Measurements from ENCODE around the gene RBM17.
"Not testable (repeated sequence)": the region's sequence is repeated elsewhere in the genome, so short reads cannot be mapped to it uniquely, and the experiment has no call there.

The RBM17 gene

GRCh38 chr10:6056411-6057135 lies 32.3 kb upstream of the RBM17 start:
- DNase-seq = no peak

GRCh38 chr10:6058682-6059475 lies 30.0 kb upstream of the RBM17 start:
- DNase-seq = peak in 1 of 5 experiments; percentile 76

- DNase-seq = no peak
Observed at GRCh38 chr10:6059506-6059905, 29.3 kb upstream of the RBM17 start.

DNA sequence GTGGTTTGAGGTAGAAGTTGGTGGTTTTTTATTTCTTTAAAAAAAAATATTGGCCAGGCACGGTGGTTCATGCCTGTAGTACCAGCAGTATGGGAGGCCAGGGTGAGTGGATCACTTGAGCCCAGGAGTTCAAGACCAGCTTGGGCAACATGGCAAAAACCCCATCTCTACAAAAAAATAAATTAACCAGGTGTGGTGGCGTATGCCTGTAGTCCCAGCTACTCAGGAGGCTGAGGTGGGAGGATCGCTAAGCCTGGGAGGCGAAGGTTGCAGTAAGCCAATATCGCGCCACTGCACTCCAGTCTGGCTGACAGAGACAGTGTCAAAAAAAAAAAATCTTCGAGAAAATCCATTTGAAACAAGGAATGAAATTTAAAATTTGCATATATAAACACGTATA lies 27.8 kb upstream of the RBM17 start:
- peak in 1 of 5 experiments; percentile 56 for DNase-seq

DNA sequence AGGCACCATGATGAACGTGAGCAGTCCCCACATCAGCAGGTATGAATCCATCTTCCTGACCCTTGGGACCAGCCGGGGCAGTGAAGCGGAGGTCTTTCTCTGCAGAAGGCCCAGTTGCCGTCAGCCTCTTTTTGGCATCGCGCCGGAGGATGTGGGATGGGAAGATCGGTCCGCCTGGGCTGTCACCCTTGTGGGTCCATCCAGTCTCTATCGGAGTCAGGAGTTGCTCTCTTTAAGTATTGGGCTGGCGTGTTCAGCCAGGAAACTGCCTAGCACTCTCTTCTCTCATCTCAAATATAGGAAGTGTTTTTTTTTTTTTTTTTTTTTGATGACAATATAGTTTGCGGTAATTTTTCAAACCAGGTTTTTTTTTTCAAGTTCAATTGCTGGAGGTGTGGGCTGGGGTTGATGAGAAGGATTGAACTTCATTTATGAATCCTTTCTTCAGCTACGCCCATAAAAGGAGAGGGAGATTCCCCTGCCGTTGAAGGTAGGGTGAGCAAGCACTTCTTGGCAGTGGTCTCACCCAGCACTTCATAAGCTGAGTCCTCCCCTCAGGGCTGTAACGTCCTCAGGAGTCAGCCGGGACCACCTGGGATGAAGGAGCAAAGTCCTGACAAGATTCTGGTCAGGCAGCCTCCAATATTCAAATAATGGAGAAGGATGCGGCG lies 26.6 kb upstream of the RBM17 start, which contains the start of gene IL2RA:
IL2RA (minus strand) TSS at position 267 of the 671 bp plus-strand sequence; CDS start at position 51, 216 bp downstream.
- DNase-seq = peak; percentile 22 to 89 (median 60)

- no peak for DNase-seq
Observed at GRCh38 chr10:6064119-6064518, 24.7 kb upstream of the RBM17 start.

DNA sequence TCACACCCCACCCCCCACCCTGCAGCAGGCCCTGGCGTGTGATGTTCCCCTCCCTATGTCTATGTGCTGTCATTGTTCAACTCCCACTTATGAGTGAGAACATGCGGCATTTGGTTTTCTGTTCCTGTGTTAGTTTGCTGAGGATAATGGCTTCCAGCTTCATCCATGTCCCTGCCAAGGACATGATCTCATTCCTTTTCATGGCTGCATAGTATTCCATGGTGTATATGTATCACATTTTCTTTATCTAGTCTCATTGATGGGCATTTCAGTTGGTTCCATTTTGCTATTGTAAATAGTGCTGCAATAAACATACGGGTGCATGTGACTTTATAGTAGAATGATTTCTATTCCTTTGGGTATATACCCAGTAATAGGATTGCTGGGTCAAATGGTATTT lies 24.1 kb upstream of the RBM17 start:
- DNase-seq = not testable (repeated sequence)

DNA sequence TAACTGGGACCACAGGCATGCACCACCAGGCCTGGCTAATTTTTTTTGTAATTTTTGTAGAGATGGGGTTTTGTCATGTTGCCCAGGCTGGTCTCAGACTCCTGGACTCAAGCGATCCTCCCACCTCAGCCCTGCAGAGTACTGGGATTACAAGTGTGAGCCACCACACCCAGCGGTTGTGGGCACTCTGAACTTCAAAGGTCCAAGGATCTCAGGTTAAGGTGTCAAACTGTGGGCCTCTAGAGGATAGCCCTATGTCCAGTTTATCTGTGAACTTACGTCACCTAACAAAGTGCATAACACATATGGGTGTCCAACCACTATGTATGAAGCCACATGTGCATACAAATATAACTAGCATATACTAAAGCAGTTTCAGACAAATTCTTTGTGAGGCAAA lies 23.4 kb upstream of the RBM17 start:
- DNase-seq = no peak

GRCh38 chr10:6065835-6066234 lies 23.0 kb upstream of the RBM17 start:
- no peak for DNase-seq

DNA sequence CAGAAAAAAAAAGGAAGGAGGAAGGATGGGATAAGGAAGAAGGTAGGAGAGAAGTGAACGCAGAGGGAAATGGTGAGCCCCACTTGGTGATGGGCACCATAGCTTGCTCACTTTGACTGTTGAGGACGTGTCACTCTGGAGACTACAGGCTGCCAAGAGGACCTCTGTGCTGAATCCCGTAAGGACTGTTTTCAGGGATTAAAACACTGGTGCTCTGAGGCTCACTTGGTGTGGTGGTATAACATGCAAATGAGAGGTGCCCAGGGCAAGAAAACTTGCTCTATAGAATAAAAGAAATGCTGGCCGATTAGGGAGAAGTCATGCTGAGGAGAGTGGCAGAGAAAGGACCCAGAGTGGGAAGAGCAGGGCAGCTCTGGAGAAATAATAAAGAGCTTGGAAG lies 21.4 kb upstream of the RBM17 start:
- DNase-seq = no peak

DNA sequence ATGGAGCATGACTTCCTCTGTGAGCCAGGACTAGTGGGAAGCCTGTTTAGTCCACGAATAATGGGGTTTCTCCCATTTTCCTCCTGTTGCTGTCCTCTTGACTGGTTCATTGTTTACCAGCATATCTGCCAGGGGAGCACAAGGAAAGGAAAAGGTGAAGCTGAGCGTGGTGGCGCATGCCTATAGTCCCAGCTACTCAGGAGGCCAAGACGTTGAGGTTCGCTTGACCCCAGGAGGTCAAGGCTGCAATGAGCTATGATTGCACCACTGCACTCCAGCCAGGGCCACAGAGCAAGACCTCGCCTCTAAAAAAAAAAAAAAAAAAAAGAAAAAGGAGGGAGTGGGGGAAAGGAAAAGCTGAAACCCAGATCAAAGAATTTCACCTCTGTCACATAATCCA lies 20.8 kb upstream of the RBM17 start:
- no peak for DNase-seq

GRCh38 chr10:6068422-6068821 lies 20.4 kb upstream of the RBM17 start:
- DNase-seq = peak in 2 of 5 experiments; percentile 32 to 80

- DNase-seq = peak in 1 of 5 experiments; percentile 86
Observed at GRCh38 chr10:6069081-6069931, 19.5 kb upstream of the RBM17 start.

GRCh38 chr10:6070660-6071059 lies 18.2 kb upstream of the RBM17 start:
- peak in 2 of 5 experiments; percentile 54 to 70 for DNase-seq

DNA sequence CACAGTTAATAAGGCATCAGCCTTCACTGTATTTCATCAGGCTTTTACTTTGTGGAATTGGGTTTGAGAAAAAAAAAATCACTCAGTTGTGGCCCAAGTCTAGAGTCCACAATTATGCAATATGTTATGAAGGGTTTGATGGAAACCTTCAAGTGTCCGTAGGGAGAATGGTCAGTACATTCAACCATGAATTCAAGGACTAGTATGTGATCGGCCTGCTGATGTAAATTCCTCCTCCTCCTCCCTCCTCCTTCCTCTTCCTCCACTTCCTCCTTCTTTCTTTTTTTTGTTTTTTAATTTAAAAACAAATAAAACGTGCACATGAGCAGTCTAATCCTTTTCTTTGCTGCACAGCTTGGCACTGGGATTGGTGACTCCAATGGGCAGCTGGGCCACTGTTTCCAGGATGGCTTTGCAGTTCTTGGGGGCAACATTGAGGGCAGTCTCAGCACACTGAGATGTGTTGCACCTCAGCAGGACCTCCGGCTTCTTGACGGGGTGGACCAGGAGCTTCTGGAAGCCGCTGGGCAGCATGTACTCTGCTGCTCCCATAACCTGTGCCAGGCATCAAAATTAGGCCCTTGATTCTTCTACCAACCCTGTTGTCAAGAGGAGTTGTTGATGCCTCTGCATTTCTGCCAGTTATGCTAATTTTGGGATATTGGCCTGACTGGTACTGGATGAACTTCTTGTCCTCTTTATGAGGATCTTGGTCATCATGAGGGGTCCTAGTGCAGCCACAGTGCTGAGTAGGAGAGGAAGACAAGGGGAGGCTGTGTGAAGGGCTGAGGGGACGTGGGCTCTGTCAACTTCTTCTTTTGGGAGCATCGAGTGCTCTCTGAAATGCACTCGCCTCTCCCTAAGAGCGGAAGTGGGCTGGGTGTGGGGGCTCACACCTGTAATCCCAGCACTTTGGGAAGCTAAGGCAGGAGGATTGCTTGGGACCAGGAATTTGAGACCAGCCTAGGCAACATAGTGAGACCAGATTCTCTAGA lies 17.4 kb upstream of the RBM17 start:
- DNase-seq = no peak

DNA sequence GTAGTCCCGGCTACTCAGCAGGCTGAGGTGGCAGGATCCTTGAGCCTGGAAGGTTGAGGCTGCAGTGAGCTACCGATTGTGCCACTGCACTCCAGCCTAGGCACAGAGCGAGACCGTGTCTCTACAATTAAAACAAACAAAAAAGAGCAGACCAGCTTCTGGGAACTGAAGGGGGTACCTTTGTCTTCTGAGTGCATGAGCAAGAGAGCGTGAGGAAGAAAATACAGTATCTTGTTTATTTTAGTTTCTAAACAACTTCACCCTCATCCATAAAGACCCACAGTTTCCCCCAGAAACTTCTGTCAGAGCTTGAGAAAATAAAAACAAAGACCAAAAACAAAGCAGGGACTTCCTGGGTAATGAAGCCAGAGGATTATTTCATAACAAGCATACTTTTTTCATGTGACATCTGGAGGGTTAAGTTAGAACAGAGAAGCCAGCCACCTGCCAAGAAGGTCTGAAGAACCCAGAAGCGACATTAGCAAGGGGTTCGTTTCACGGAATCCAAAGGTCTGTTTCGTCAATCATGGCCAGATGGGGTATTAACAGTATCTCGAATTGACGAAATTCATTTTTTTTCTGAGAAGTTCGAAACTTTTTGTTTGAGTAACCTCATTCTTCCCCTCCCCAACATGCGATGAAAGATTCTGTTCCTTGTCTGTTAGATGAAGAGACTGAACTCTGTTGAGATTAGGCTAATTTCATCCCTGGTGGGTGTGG lies 16.5 kb upstream of the RBM17 start:
- peak in 1 of 5 experiments; percentile 85 for DNase-seq

- peak in 1 of 5 experiments; percentile 69 for DNase-seq
Observed at GRCh38 chr10:6074489-6075301, 14.1 kb upstream of the RBM17 start.

GRCh38 chr10:6077071-6077675 lies 11.7 kb upstream of the RBM17 start:
- no peak for DNase-seq

GRCh38 chr10:6079044-6079443 lies 9.8 kb upstream of the RBM17 start:
- no peak for DNase-seq

All from T-helper 2 cell (primary cell).